A549 (cell line): ENCODE measurements around the gene ZNF362. TPM values are rescaled to one million over a fixed set of nuclear protein-coding genes. Genes with fewer than 3 reads are reported as not detected.

ENCODE experiments used
- ATAC-seq, 2 experiments: fragments of 200-7000 bp in 1 of 2; fragments of >200 bp in 1 of 2; cut with Nextera tagmentation in 1 of 2; cut with Tn5 transposase in 1 of 2; 3 replicates each; pipeline versions ENCODE4 v1.8.0 to v1.9.1; 2018 to 2020; ENCODE audit warnings: mild to moderate bottlenecking in 1 of 2, moderate library complexity in 1 of 2
- CTCF ChIA-PET: fragments of 300-600 bp; sonication (Branson Sonifier 250); formaldehyde crosslinking; extraction: SDS; loops from one replicate; lab custom pipeline; 2021; ENCODE audit warnings: antibody characterized with exemption, inconsistent platforms; lab: Yijun Ruan, JAX
- POLR2A ChIA-PET: fragments of 350-600 bp; formaldehyde crosslinking; extraction: SDS; loops from one replicate; lab custom pipeline; 2021; ENCODE audit warnings: antibody characterized with exemption, inconsistent platforms; lab: Yijun Ruan, JAX
- DNase-seq, 2 experiments: peaks; one replicate each; pipeline versions ENCODE4 v3.0.0 to v3.0.0-alpha.2; 2011 to 2016; ENCODE audit warnings: low read depth in 1 of 2, low spot score in 1 of 2
- FAIRE-seq: peaks from 2 replicates; lab custom pipeline; 2011; peaks lifted over from hg19 to GRCh38; lab: Jason Lieb, UNC
- H3K27ac ChIP-seq, 2 experiments: fragments of >200 bp; sonication (Bioruptor Twin); formaldehyde crosslinking; 3 replicates each; pipeline ENCODE4 v1.5.1; 2016 to 2017
- H3K4me1 ChIP-seq: fragments of >200 bp; sonication (Bioruptor Twin); formaldehyde crosslinking; 3 replicates; pipeline ENCODE4 v1.6.1; 2016
- H3K4me2 ChIP-seq: fragments of >200 bp; sonication (Bioruptor Twin); formaldehyde crosslinking; 3 replicates; pipeline ENCODE4 v1.6.1; 2016
- H3K4me3 ChIP-seq: fragments of >200 bp; sonication (Bioruptor Twin); formaldehyde crosslinking; 3 replicates; pipeline ENCODE4 v1.5.1; 2016
- H3K9me3 ChIP-seq: fragments of >200 bp; sonication (Bioruptor Twin); formaldehyde crosslinking; 3 replicates; pipeline ENCODE4 v1.6.1; 2016
- BHLHE40 ChIP-seq: IDR thresholded peaks from 2 replicates; pipeline ENCODE4 v1.6.1; 2012; ENCODE audit warnings: low read depth, low read length, inconsistent platforms
- CBX2 ChIP-seq: fragments of 200-600 bp; sonication (generic); IDR thresholded peaks from 2 replicates; pipeline ENCODE4 v1.6.1; 2016; ENCODE audit warnings: low read depth, mild to moderate bottlenecking, borderline replicate concordance
- CBX8 ChIP-seq: fragments of 200-600 bp; sonication (generic); IDR thresholded peaks from 2 replicates; pipeline ENCODE4 v1.6.1; 2016
- CHD4 ChIP-seq: fragments of 200-600 bp; sonication (generic); IDR thresholded peaks from 2 replicates; pipeline ENCODE4 v1.6.1; 2016; ENCODE audit warnings: antibody characterized with exemption, mild to moderate bottlenecking, borderline replicate concordance
- CTCF ChIP-seq: fragments of >200 bp; sonication (Bioruptor Twin); formaldehyde crosslinking; IDR thresholded peaks from 3 replicates; pipeline ENCODE4 v1.5.1; 2016
- EHMT2 ChIP-seq: fragments of 200-600 bp; sonication (generic); IDR thresholded peaks from 2 replicates; pipeline ENCODE4 v1.6.1; 2016; ENCODE audit warnings: antibody characterized with exemption, low read depth, mild to moderate bottlenecking, moderate library complexity
- ESRRA ChIP-seq: fragments of 150-350 bp; IDR thresholded peaks from 2 replicates; pipeline ENCODE4 v1.6.1; 2014; ENCODE audit warnings: mild to moderate bottlenecking, low read length, borderline replicate concordance
- FOSL2 ChIP-seq, 2 experiments: fragments of 450-650 bp in 1 of 2; fragments of >200 bp in 1 of 2; sonication (Bioruptor Twin) in 1 of 2; formaldehyde crosslinking; IDR thresholded peaks; 2 replicates each; pipeline versions ENCODE4 v1.5.0 to v1.6.1; 2016 to 2020; ENCODE audit warnings: mild to moderate bottlenecking in 1 of 2, moderate library complexity in 1 of 2
- HDAC2 ChIP-seq: fragments of 200-600 bp; sonication (generic); IDR thresholded peaks from 2 replicates; pipeline ENCODE4 v1.6.1; 2016
- HOXA7 ChIP-seq: fragments of 250-450 bp; sonication (Bioruptor Pico); IDR thresholded peaks from 2 replicates; pipeline ENCODE4 v1.5.0; 2020; ENCODE audit warnings: mild to moderate bottlenecking, moderate library complexity
- HOXB13 ChIP-seq: fragments of 250-450 bp; sonication (Bioruptor Pico); IDR thresholded peaks from 2 replicates; pipeline ENCODE4 v1.5.0; 2020; ENCODE audit warnings: low read depth, mild to moderate bottlenecking, moderate library complexity
- HOXB5 ChIP-seq: fragments of 250-450 bp; sonication (Bioruptor Pico); IDR thresholded peaks from 2 replicates; pipeline ENCODE4 v1.5.0; 2020; ENCODE audit warnings: mild to moderate bottlenecking, moderate library complexity
- KDM1A ChIP-seq: fragments of 200-600 bp; sonication (generic); IDR thresholded peaks from 2 replicates; pipeline ENCODE4 v1.6.1; 2016; ENCODE audit warnings: low read depth, mild to moderate bottlenecking
- MAFK ChIP-seq: fragments of 450-650 bp; IDR thresholded peaks from 2 replicates; pipeline ENCODE4 v1.6.1; 2014; ENCODE audit not compliant: partially characterized antibody
- NPAS2 ChIP-seq: fragments of 250-450 bp; sonication (Bioruptor Pico); IDR thresholded peaks from 2 replicates; pipeline ENCODE4 v1.8.0; 2022; ENCODE audit warnings: mild to moderate bottlenecking, moderate library complexity, borderline replicate concordance
- PBX3 ChIP-seq: IDR thresholded peaks from 2 replicates; pipeline ENCODE4 v1.6.1; 2012
- RAD21 ChIP-seq, 2 experiments: fragments of >200 bp in 1 of 2; sonication (Bioruptor Twin) in 1 of 2; formaldehyde crosslinking in 1 of 2; IDR thresholded peaks in 1 of 2; conservative IDR thresholded peaks in 1 of 2; 2 replicates in 1 of 2; 3 replicates in 1 of 2; pipeline ENCODE4 v1.6.1; 2012 to 2018; ENCODE audit warnings: inconsistent platforms in 1 of 2
- RCOR1 ChIP-seq: fragments of 150-350 bp; IDR thresholded peaks from 2 replicates; pipeline ENCODE4 v1.6.1; 2014; ENCODE audit warnings: antibody characterized with exemption, low read length, low read depth
- REST ChIP-seq: fragments of 200-600 bp; sonication (generic); IDR thresholded peaks from 2 replicates; pipeline ENCODE4 v1.6.1; 2016; ENCODE audit warnings: antibody characterized with exemption, mild to moderate bottlenecking, moderate library complexity
- SREBF2 ChIP-seq: fragments of 450-650 bp; IDR thresholded peaks from 2 replicates; pipeline ENCODE4 v1.6.1; 2014; ENCODE audit warnings: mild to moderate bottlenecking, moderate library complexity
- TFCP2L1 ChIP-seq: fragments of 250-450 bp; sonication (Bioruptor Pico); IDR thresholded peaks from 2 replicates; pipeline ENCODE4 v1.5.0; 2021; ENCODE audit warnings: mild to moderate bottlenecking
- WGBS: methylation state at CpG from one replicate; pipeline ENCODE4 v1.1.6; 2017; ENCODE audit errors: missing lambda C conversion rate; 5-methylcytosine and 5-hydroxymethylcytosine counted together
- polyA plus RNA-seq, 4 experiments: library from polyadenylated mRNA; depleted of rRNA in 3 of 4; stranded (reverse); fragments of >200 nt; fragmentation: RNase III in 1 of 4; extraction: RNeasy Plus Mini Kit Qiagen cat#74134 plus additional on column Dnase treatment in 1 of 4; gene quantifications; 2 replicates in 3 of 4; 3 replicates in 1 of 4; pipeline ENCODE4 v1.2.3, GENCODE V29; 2011 to 2017

ZNF362 gene
- polyA plus RNA-seq, 2 of the 4 experiments (the other 2 are of a cell fraction), result 4.8 to 7.9 TPM

- TF ChIP-seq REST (no peak), SREBF2 (no peak), TFCP2L1 (no peak)
These were observed 18.2 kb downstream of the ZNF362 start (continued) for GRCh38 chr1:33274446-33274845.

- FAIRE-seq, result no peak
- DNase-seq, result no peak
- CTCF ChIA-PET, result interaction anchor here (1.3 to 1.8 kb wide), 2 partner anchors 13 to 20 kb away, joined by 3 to 7 read pairs; no protein-coding TSS in a partner anchor
- WGBS, result 86% methylated on average over 6 of the region's 6 CpGs
- TF ChIP-seq FOSL2 (IDR thresholded peaks at IDR 0.05) (no peak), FOSL2 (CRISPR knock-in tag; IDR thresholded peaks at IDR 0.05) (no peak), NPAS2 (no peak), PBX3 (no peak), CBX2 (no peak), CBX8 (no peak), KDM1A (no peak), MAFK (no peak), CHD4 (no peak), RAD21 (conservative IDR thresholded peaks at IDR 0.05 in 1 of 2, IDR thresholded peaks at IDR 0.05 in 1 of 2) (no peak), SREBF2 (no peak), HDAC2 (no peak), EHMT2 (no peak), HOXB13 (CRISPR knock-in tag) (no peak), BHLHE40 (no peak), HOXB5 (CRISPR knock-in tag) (no peak), ESRRA (no peak), HOXA7 (CRISPR knock-in tag) (no peak), RCOR1 (no peak), CTCF (no peak)
- Histone ChIP-seq H3K4me2 (no peak overlapping the region), H3K4me1 (no peaks in the 10 kb centered on the region), H3K9me3 (no peaks in the 10 kb centered on the region), H3K27ac (no peak overlapping the region), H3K4me3 (no peak overlapping the region)
- ATAC-seq, result no peak
- POLR2A ChIA-PET, result no interaction called here
These were observed 18.9 kb downstream of the ZNF362 start for GRCh38 chr1:33275195-33275594.
